HG03175 (cell line): ENCODE data around the gene RNASEH2A.

Experiments
- ATAC-seq: cut with Tn5 transposase; IDR thresholded peaks from one replicate; pipeline ENCODE4 v1.9.1; 2021; ENCODE audit warnings: mild to moderate bottlenecking, moderate library complexity; ENCODE audit not compliant: unreplicated experiment

RNASEH2A gene

GRCh38 chr19:12858041-12858928 lies 51.9 kb downstream of the RNASEH2A start:
- no peak for ATAC-seq

GRCh38 chr19:12859546-12859945 lies 53.2 kb downstream of the RNASEH2A start:
- ATAC-seq: no peak
